Neural cell (in vitro differentiated cells): Measurements from ENCODE around the gene PLD5.
"Not testable (repeated sequence)": the region's sequence is repeated elsewhere in the genome, so short reads cannot be mapped to it uniquely, and the experiment has no call there.

Experiments used
- EP300 ChIP-seq: fragments of 450-650 bp; conservative IDR thresholded peaks from 2 replicates; pipeline ENCODE4 v1.6.1; 2014; ENCODE audit warnings: antibody characterized with exemption, mild to moderate bottlenecking, moderate library complexity; ENCODE audit not compliant: poor library complexity, severe bottlenecking
- EZH2 ChIP-seq: fragments of 200-600, 300-800 bp; shearing (Covaris generic), sonication (generic); IDR thresholded peaks from 2 replicates; pipeline ENCODE4 v1.6.1; 2014; ENCODE audit warnings: antibody characterized with exemption, low read length, borderline replicate concordance, mild to moderate bottlenecking; ENCODE audit not compliant: insufficient read depth, poor library complexity, severe bottlenecking
- POLR2AphosphoS5 ChIP-seq: IDR thresholded peaks from 2 replicates; pipeline ENCODE4 v1.6.1; 2012
- SMC3 ChIP-seq: fragments of 450-650 bp; conservative IDR thresholded peaks from 2 replicates; pipeline ENCODE4 v1.6.1; 2014; ENCODE audit warnings: antibody characterized with exemption, mild to moderate bottlenecking, moderate library complexity; ENCODE audit not compliant: poor library complexity
- TF ChIP-seq, protein P1 (sequence below): fragments of 450-650 bp; IDR thresholded peaks from 2 replicates; pipeline ENCODE4 v1.5.1; 2014; ENCODE audit warnings: antibody characterized with exemption, mild to moderate bottlenecking, moderate library complexity; ENCODE audit not compliant: poor library complexity, severe bottlenecking

DNA sequence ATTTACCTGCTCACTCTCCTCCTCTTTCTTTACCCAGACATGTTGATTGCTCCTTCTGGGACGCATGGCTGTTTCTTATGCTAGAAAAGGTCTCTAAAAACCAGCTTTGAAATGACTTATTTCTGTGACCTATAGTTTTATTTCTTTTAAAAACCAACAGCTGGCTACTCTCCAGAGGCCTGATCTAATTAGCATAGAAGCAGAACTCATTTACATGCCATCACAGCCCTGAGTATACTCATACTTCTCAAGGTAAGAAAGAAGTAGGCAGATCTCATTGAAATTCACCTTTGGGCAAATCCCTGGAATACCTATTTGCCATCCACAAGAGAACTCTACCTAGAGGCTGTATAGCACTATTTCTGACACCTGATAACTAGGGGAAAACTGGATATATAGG, 230.7 kb downstream of the PLD5 start:
- TF ChIP-seq SMC3, EP300, EZH2, POLR2AphosphoS5: not testable (repeated sequence)
- TF ChIP-seq, protein P1, sequence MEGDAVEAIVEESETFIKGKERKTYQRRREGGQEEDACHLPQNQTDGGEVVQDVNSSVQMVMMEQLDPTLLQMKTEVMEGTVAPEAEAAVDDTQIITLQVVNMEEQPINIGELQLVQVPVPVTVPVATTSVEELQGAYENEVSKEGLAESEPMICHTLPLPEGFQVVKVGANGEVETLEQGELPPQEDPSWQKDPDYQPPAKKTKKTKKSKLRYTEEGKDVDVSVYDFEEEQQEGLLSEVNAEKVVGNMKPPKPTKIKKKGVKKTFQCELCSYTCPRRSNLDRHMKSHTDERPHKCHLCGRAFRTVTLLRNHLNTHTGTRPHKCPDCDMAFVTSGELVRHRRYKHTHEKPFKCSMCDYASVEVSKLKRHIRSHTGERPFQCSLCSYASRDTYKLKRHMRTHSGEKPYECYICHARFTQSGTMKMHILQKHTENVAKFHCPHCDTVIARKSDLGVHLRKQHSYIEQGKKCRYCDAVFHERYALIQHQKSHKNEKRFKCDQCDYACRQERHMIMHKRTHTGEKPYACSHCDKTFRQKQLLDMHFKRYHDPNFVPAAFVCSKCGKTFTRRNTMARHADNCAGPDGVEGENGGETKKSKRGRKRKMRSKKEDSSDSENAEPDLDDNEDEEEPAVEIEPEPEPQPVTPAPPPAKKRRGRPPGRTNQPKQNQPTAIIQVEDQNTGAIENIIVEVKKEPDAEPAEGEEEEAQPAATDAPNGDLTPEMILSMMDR, result not testable (repeated sequence)
